HepG2 (cell line): ENCODE data around the gene NRSN2. TPM values are rescaled to one million over a fixed set of nuclear protein-coding genes. Genes with fewer than 3 reads are reported as not detected.

Experiments used
- ATAC-seq: fragments of 200-7000 bp; cut with Tn5 transposase; 3 replicates; pipeline ENCODE4 v1.9.1; 2020; ENCODE audit warnings: mild to moderate bottlenecking, moderate library complexity
- BruUV-seq: library from RNA; stranded (reverse); fragments of 400-500 nt; replicated peaks from 2 replicates; lab custom pipeline; 2021; lab: Mats Ljungman, UMichigan
- CTCF ChIA-PET: fragments of 300-600 bp; formaldehyde crosslinking; extraction: SDS; loops from one replicate; lab custom pipeline; 2021; ENCODE audit warnings: low total read pairs, inconsistent platforms, low intra/inter-chr PET ratio; lab: Yijun Ruan, JAX
- POLR2A ChIA-PET: fragments of 350-600 bp; sonication (Branson Sonifier 250); formaldehyde crosslinking; loops from one replicate; lab custom pipeline; 2020; ENCODE audit warnings: antibody characterized with exemption, inconsistent platforms; lab: Yijun Ruan, JAX
- DNase-seq: peaks from one replicate; pipeline ENCODE4 v3.0.0-alpha.2; 2015; ENCODE audit warnings: low spot score
- FAIRE-seq: peaks from 3 replicates; lab custom pipeline; 2011; peaks lifted over from hg19 to GRCh38; lab: Jason Lieb, UNC
- H2AFZ ChIP-seq: one replicate; pipeline ENCODE4 v1.6.1; 2011; ENCODE audit warnings: low read length, inconsistent platforms
- H3K27ac ChIP-seq: fragments of 300-600 bp; 3 replicates; pipeline ENCODE4 v1.8.0; 2011; ENCODE audit warnings: mixed run types, mild to moderate bottlenecking, mixed read lengths, low read length, inconsistent platforms; ENCODE audit not compliant: insufficient read depth; ENCODE audit errors: extremely low read length
- H3K27me3 ChIP-seq, 2 experiments: fragments of 200-600 bp in 1 of 2; 2 replicates in 1 of 2; 3 replicates in 1 of 2; pipeline versions ENCODE4 v1.6.0 to v1.8.0; 2011; ENCODE audit warnings: low read length in 2 of 2, mild to moderate bottlenecking in 2 of 2, moderate library complexity in 2 of 2, inconsistent platforms in 1 of 2; ENCODE audit not compliant: insufficient read depth in 2 of 2, control insufficient read depth in 1 of 2
- H3K36me3 ChIP-seq, 2 experiments: fragments of 200-600 bp in 1 of 2; replicated peaks in 1 of 2; 2 replicates in 1 of 2; 3 replicates in 1 of 2; pipeline versions ENCODE4 v1.5.1 to v1.8.0; 2011; ENCODE audit warnings: low read length in 2 of 2, inconsistent platforms in 1 of 2; ENCODE audit not compliant: insufficient read depth in 2 of 2, control insufficient read depth in 1 of 2
- H3K4me1 ChIP-seq: 2 replicates; pipeline ENCODE4 v1.5.1; 2012; ENCODE audit warnings: low read length, inconsistent platforms; ENCODE audit not compliant: insufficient read depth
- H3K4me2 ChIP-seq: 2 replicates; pipeline ENCODE4 v1.6.0; 2011; ENCODE audit warnings: low read depth, low read length, inconsistent platforms
- H3K4me3 ChIP-seq, 3 experiments: fragments of 200-600 bp in 1 of 3; sonication (generic), shearing (Covaris generic) in 1 of 3; replicated peaks in 1 of 3; 2 replicates each; pipeline ENCODE4 v1.5.1; 2011 to 2016; ENCODE audit warnings: low read length in 3 of 3, inconsistent platforms in 2 of 3, low read depth in 2 of 3, mild to moderate bottlenecking in 2 of 3, control low read depth in 1 of 3, mixed read lengths in 1 of 3; ENCODE audit not compliant: insufficient read depth in 1 of 3
- H3K79me2 ChIP-seq: one replicate; pipeline ENCODE4 v1.6.1; 2011; ENCODE audit warnings: low read length, inconsistent platforms; ENCODE audit not compliant: insufficient read depth
- H3K9ac ChIP-seq: 2 replicates; pipeline ENCODE4 v1.6.0; 2011; ENCODE audit warnings: mild to moderate bottlenecking, low read depth, low read length, inconsistent platforms; ENCODE audit not compliant: insufficient read depth
- H3K9me3 ChIP-seq: 2 replicates; pipeline ENCODE4 v1.5.1; 2012; ENCODE audit warnings: mild to moderate bottlenecking, low read length
- H4K20me1 ChIP-seq: 2 replicates; pipeline ENCODE4 v1.6.0; 2011; ENCODE audit warnings: inconsistent platforms, mild to moderate bottlenecking, low read length, moderate library complexity; ENCODE audit not compliant: insufficient read depth
- CCDC6 ChIP-seq: sonication (generic); formaldehyde crosslinking; IDR thresholded peaks from 2 replicates; pipeline ENCODE4 v1.8.1; 2022; ENCODE audit warnings: mild to moderate bottlenecking, missing genetic modification reagents, moderate library complexity
- ELF3 ChIP-seq: IDR thresholded peaks from 2 replicates; pipeline ENCODE4 v1.6.1; 2016; ENCODE audit warnings: missing genetic modification reagents, missing compliant biosample characterization
- FIP1L1 ChIP-seq: fragments of 200-400 bp; formaldehyde crosslinking; IDR thresholded peaks from 2 replicates; pipeline ENCODE4 v1.6.1; 2018; ENCODE audit warnings: low read depth, mild to moderate bottlenecking, low read length, moderate library complexity, borderline replicate concordance; ENCODE audit not compliant: insufficient read depth
- ZMAT5 ChIP-seq: sonication (generic); formaldehyde crosslinking; IDR thresholded peaks from 2 replicates; pipeline ENCODE4 v1.5.0; 2020; ENCODE audit warnings: mild to moderate bottlenecking, low read depth, missing genetic modification reagents, borderline replicate concordance
- ZNF121 ChIP-seq: sonication (generic); formaldehyde crosslinking; IDR thresholded peaks from 2 replicates; pipeline ENCODE4 v1.5.0; 2020; ENCODE audit warnings: mild to moderate bottlenecking, missing genetic modification reagents
- WGBS: methylation state at CpG from one replicate; pipeline ENCODE4 v1.1.6; 2017; ENCODE audit warnings: low lambda C conversion rate; 5-methylcytosine and 5-hydroxymethylcytosine counted together
- in situ Hi-C: cut with HindIII; loops from 2 replicates; pipeline ENCODE4 v1.10.0; 2017; ENCODE audit warnings: low pct_unique_long_range_greater_than_20kb; ENCODE audit not compliant: extremely low pct_ligation_motif_present
- intact Hi-C: fragments of 100-400 bp; cut with micrococcal nuclease; formaldehyde crosslinking; loops from one replicate; pipeline ENCODE4 v1.10.0; 2022; ENCODE audit not compliant: unreplicated experiment
- polyA plus RNA-seq, 8 experiments: library from polyadenylated mRNA; depleted of rRNA in 3 of 8; stranded (reverse) in 7 of 8; unstranded in 1 of 8; fragments of >200 nt; fragmentation: Illumina TruSeq in 4 of 8; extraction: Trizol in 4 of 8; gene quantifications; 2 replicates each; pipeline versions ENCODE4 v1.2.1 to v1.2.3, GENCODE V29; 2011 to 2016; ENCODE audit warnings: low read depth in 4 of 8, missing spikeins in 1 of 8, mixed read lengths in 1 of 8; ENCODE audit not compliant: insufficient read depth in 1 of 8
- total RNA-seq, 5 experiments: library from RNA; depleted of rRNA; stranded (reverse); fragments of >200 nt; fragmentation: Illumina TruSeq; extraction: Trizol; gene quantifications; 2 replicates each; pipeline ENCODE4 v1.2.3, GENCODE V29; 2016; ENCODE audit warnings: low read depth in 1 of 5

The NRSN2 gene
- total and polyA plus RNA-seq, 2 of the 13 experiments (the other 11 are each of a cell fraction or from before 2014, with no cell fraction given) = 32.3 to 49.4 TPM

- CTCF ChIA-PET = no interaction called here
Observed at GRCh38 chr20:305745-306144, 41.2 kb upstream of the NRSN2 start.

DNA sequence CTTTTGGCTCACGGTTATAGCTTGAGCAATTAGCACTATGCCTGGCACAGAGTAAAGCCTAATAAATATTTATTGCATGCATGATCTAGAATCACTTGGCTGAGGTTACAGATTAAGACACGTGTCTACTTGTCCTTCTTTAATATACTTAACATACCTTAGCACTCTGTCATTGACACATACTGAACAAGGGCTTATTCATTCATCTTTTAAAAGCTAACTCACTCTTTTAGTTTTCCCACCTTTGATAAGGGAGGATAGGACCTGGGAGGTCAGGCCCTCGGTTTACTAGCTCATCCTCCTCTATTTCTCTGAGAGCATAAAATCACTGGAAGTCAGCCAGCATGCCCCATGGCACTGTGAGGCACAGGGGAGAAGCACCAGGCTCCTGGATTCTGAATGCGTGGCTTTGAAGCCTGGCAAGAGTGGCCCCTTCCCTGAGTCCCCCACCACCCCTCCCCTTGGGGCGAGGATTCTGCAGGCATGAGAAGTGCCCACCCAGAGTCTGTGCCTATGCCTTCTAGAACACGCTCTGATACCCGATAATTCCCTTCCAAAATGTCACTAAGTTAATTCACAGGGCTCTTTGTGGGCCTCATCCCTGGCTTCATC lies 38.4 kb upstream of the NRSN2 start:
- H3K36me3 ChIP-seq = no peaks in the 10 kb centered on the region
- H4K20me1 ChIP-seq = no peaks in the 10 kb centered on the region
- ATAC-seq (no peak), FAIRE-seq (no peak), DNase-seq (no peak)
- H3K4me1 ChIP-seq = peaks cover 45% of the 10 kb centered on the region
- no peaks in the 10 kb centered on the region for H3K9me3 ChIP-seq
- 0 out of 2 replicates have a peak overlapping the region, but pooled peaks have one; percentile 93 for H3K4me2 ChIP-seq
- H3K9ac ChIP-seq = no peak overlapping the region
- no peak for TF ChIP-seq ELF3
- H3K79me2 ChIP-seq = no peaks in the 10 kb centered on the region
- BruUV-seq = no TSS peak
- H2AFZ ChIP-seq = no peak overlapping the region
- H3K27ac ChIP-seq = no peak overlapping the region
- intact Hi-C loops (no loop called here), in situ Hi-C loops (no loop called here)
- ChIA-PET POLR2A (interaction anchor here (1.2 to 3.8 kb wide), 4 partner anchors 9 to 32 kb away, joined by 3 to 56 read pairs (median 25); partner anchors contain the start of genes SOX12 and ZCCHC3), CTCF (no interaction called here)
- 22% methylated on average over 6 of the region's 7 CpGs for WGBS
- no peak overlapping the region for H3K4me3 ChIP-seq
- H3K27me3 ChIP-seq = no peaks in the 10 kb centered on the region; a peak in 1 of 5 replicates

More at GRCh38 chr20:305745-306144, 41.2 kb upstream of the NRSN2 start:
- BruUV-seq = no TSS peak
- in situ Hi-C loops = no loop called here
- Histone ChIP-seq H3K4me2 (no peak overlapping the region), H3K4me1 (peaks cover 49% of the 10 kb centered on the region), H3K36me3 (no peaks in the 10 kb centered on the region), H2AFZ (no peak overlapping the region), H3K9me3 (no peaks in the 10 kb centered on the region), H4K20me1 (peaks cover 2% of the 10 kb centered on the region), H3K79me2 (peaks cover 6% of the 10 kb centered on the region), H3K27me3 (no peaks in the 10 kb centered on the region; a peak in 1 of 5 replicates), H3K4me3 (no peak overlapping the region), H3K27ac (no peak overlapping the region), H3K9ac (no peak overlapping the region)
- TF ChIP-seq ZMAT5 (CRISPR knock-in tag) (no peak), CCDC6 (CRISPR knock-in tag) (no peak), ZNF121 (peak; percentile 72), FIP1L1 (no peak)
- 31% methylated on average over 11 of the region's 11 CpGs for WGBS
- DNase-seq (no peak), FAIRE-seq (no peak), ATAC-seq (no peak)
- intact Hi-C loops = no loop called here
- POLR2A ChIA-PET = interaction anchor here (1.3 kb wide), 1 partner anchor 18 kb away, joined by 4 read pairs; no protein-coding TSS in a partner anchor
